ENCODE data around the gene MAP3K2.
A peak's percentile ranks its signal among the peaks of the same experiment; 100 is the strongest.

Gene MAP3K2

GRCh38 chr2:127343277-127343676 is 44.5 kb downstream of the MAP3K2 start:
- DNase-seq, result no peak

- DNase-seq, result no peak
Measured at GRCh38 chr2:127342101-127342500, 45.7 kb downstream of the MAP3K2 start.

- DNase-seq, result no peak
Measured at GRCh38 chr2:127332335-127332734, 55.4 kb downstream of the MAP3K2 start.

- DNase-seq, result no peak
Measured at GRCh38 chr2:127330753-127331152, 57.0 kb downstream of the MAP3K2 start.

GRCh38 chr2:127326289-127326945 is 61.4 kb downstream of the MAP3K2 start:
- no peak for DNase-seq

- no peak for DNase-seq
Measured at GRCh38 chr2:127324635-127325034, 63.1 kb downstream of the MAP3K2 start.

- no peak for DNase-seq
Measured at GRCh38 chr2:127321303-127321702, 66.5 kb downstream of the MAP3K2 start.

GRCh38 chr2:127320586-127321275 is 67.0 kb downstream of the MAP3K2 start:
- DNase-seq, result no peak

- no peak for DNase-seq
Measured at GRCh38 chr2:127320067-127320466, 67.7 kb downstream of the MAP3K2 start.

GRCh38 chr2:127314193-127314988 is 73.4 kb downstream of the MAP3K2 start:
- DNase-seq, result no peak

- no peak for DNase-seq
Measured at GRCh38 chr2:127313406-127313805, 74.4 kb downstream of the MAP3K2 start.

GRCh38 chr2:127310980-127311379 is 76.8 kb downstream of the MAP3K2 start:
- no peak for DNase-seq

- no peak for DNase-seq
Measured at GRCh38 chr2:127309468-127309867, 78.3 kb downstream of the MAP3K2 start.

GRCh38 chr2:127308586-127309138 is 79.1 kb downstream of the MAP3K2 start:
- no peak for DNase-seq

- DNase-seq, result no peak
Measured at GRCh38 chr2:127305990-127306585, 81.7 kb downstream of the MAP3K2 start.

GRCh38 chr2:127302168-127302567 is 85.6 kb downstream of the MAP3K2 start:
- no peak for DNase-seq

- peak; percentile 43 for DNase-seq
Measured at GRCh38 chr2:127293748-127294562, 93.8 kb downstream of the MAP3K2 start, which contains the start of gene ERCC3. ERCC3 (minus strand) TSS chr2:127294144; CDS start chr2:127294081, 63 bp downstream.

- no peak for DNase-seq
Measured at GRCh38 chr2:127293386-127293747, 94.4 kb downstream of the MAP3K2 start.

GRCh38 chr2:127288274-127288673 is 99.5 kb downstream of the MAP3K2 start:
- no peak for DNase-seq

GRCh38 chr2:127283275-127283674 is 104.5 kb downstream of the MAP3K2 start:
- no peak for DNase-seq

GRCh38 chr2:127280693-127281092 is 107.1 kb downstream of the MAP3K2 start:
- DNase-seq, result no peak

GRCh38 chr2:127279781-127280180 is 108.0 kb downstream of the MAP3K2 start:
- no peak for DNase-seq

Measured in DMS153 (cell line).